Endothelial cell of umbilical vein (primary cell): ENCODE measurements around the gene GON7.

Experiments used
- EZH2 ChIP-seq: IDR thresholded peaks from 2 replicates; pipeline ENCODE4 v1.6.1; 2012; ENCODE audit warnings: borderline replicate concordance, low read depth, mild to moderate bottlenecking, moderate library complexity, low read length, inconsistent platforms; ENCODE audit not compliant: severe bottlenecking
- POLR2AphosphoS5 ChIP-seq: IDR thresholded peaks from 2 replicates; pipeline ENCODE4 v1.6.1; 2012; ENCODE audit warnings: low read depth, mild to moderate bottlenecking, control low read depth, low read length, moderate library complexity; ENCODE audit not compliant: insufficient read depth
- TF ChIP-seq, protein P1 (sequence below), 2 donors: IDR thresholded peaks; 1 replicate in 1 of 2; 2 replicates in 1 of 2; pipeline ENCODE4 v1.5.1; 2011; ENCODE audit warnings: low read length in 2 of 2, mild to moderate bottlenecking in 2 of 2, moderate library complexity in 2 of 2, control low read depth in 1 of 2, inconsistent platforms in 1 of 2, low read depth in 1 of 2; ENCODE audit not compliant: insufficient read depth in 1 of 2; ENCODE audit errors: extremely low read depth in 1 of 2

DNA sequence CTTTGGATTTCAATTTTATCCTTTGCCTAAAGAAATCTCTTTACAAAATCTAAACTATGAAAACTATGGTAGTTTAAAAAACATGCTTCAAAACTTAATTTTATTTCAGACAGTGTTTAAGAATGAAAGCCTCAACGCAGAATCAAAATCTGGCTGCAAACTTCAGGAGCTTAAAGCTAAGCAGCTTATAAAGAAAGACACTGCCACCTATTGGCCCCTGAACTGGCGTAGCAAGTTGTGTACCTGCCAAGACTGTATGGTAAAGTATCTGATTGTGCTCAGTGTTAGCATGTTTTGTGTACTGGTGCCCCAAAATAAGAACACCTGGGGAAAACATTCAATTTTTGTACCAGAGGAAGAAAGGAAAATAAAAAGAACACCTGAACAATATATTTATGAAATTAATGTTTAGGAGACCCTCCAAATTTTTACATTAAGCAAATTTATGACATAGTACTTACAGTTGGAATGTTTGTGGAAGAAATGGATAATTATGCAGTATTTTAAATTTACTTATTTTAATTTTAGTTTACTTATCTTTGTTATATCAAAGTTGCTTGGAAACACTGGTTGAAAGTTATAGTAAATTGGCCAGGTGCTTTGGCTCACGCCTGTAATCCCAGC, 12.3 kb upstream of the GON7 start:
- TF ChIP-seq, protein P1, sequence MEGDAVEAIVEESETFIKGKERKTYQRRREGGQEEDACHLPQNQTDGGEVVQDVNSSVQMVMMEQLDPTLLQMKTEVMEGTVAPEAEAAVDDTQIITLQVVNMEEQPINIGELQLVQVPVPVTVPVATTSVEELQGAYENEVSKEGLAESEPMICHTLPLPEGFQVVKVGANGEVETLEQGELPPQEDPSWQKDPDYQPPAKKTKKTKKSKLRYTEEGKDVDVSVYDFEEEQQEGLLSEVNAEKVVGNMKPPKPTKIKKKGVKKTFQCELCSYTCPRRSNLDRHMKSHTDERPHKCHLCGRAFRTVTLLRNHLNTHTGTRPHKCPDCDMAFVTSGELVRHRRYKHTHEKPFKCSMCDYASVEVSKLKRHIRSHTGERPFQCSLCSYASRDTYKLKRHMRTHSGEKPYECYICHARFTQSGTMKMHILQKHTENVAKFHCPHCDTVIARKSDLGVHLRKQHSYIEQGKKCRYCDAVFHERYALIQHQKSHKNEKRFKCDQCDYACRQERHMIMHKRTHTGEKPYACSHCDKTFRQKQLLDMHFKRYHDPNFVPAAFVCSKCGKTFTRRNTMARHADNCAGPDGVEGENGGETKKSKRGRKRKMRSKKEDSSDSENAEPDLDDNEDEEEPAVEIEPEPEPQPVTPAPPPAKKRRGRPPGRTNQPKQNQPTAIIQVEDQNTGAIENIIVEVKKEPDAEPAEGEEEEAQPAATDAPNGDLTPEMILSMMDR (IDR thresholded peaks at IDR 0.05; ENCODE audit: extremely low read depth in 1 of 2, insufficient read depth in 1 of 2, low read depth in 1 of 2, low read length in 2 of 2): peak; percentile 45 to 68
- TF ChIP-seq POLR2AphosphoS5: no peak
- no peak for TF ChIP-seq EZH2
